Choroid plexus epithelial cell (primary cell): ENCODE data around the gene ABCC6.

ENCODE experiments used
- DNase-seq: peaks from one replicate; pipeline ENCODE4 v3.0.0-alpha.2; 2010; ENCODE audit warnings: low read depth
- H3K4me3 ChIP-seq: 2 replicates; pipeline ENCODE4 v1.5.1; 2011; ENCODE audit warnings: low read depth, mild to moderate bottlenecking, control low read depth, low read length, moderate library complexity
- CTCF ChIP-seq: conservative IDR thresholded peaks from 2 replicates; pipeline ENCODE4 v1.5.1; 2011; ENCODE audit warnings: low read depth, mild to moderate bottlenecking, control low read depth, inconsistent platforms, low read length, moderate library complexity

The ABCC6 gene

GRCh38 chr16:16120382-16121184, 102.7 kb downstream of the ABCC6 start:
- no peak overlapping the region for H3K4me3 ChIP-seq
- no peak for TF ChIP-seq CTCF
- DNase-seq = peak; percentile 29

GRCh38 chr16:16120044-16120381, 103.3 kb downstream of the ABCC6 start:
- no peak for TF ChIP-seq CTCF
- no peak for DNase-seq
- no peak overlapping the region for H3K4me3 ChIP-seq

GRCh38 chr16:16118337-16118736, 105.0 kb downstream of the ABCC6 start:
- no peak for DNase-seq
- H3K4me3 ChIP-seq = no peak overlapping the region
- no peak for TF ChIP-seq CTCF

- DNase-seq = no peak
- TF ChIP-seq CTCF = no peak
- no peak overlapping the region for H3K4me3 ChIP-seq
Observed at GRCh38 chr16:16116841-16117240, 106.5 kb downstream of the ABCC6 start.

- no peak for DNase-seq
- no peak overlapping the region for H3K4me3 ChIP-seq
- no peak for TF ChIP-seq CTCF
Observed at GRCh38 chr16:16113076-16113475, 110.2 kb downstream of the ABCC6 start.

DNA sequence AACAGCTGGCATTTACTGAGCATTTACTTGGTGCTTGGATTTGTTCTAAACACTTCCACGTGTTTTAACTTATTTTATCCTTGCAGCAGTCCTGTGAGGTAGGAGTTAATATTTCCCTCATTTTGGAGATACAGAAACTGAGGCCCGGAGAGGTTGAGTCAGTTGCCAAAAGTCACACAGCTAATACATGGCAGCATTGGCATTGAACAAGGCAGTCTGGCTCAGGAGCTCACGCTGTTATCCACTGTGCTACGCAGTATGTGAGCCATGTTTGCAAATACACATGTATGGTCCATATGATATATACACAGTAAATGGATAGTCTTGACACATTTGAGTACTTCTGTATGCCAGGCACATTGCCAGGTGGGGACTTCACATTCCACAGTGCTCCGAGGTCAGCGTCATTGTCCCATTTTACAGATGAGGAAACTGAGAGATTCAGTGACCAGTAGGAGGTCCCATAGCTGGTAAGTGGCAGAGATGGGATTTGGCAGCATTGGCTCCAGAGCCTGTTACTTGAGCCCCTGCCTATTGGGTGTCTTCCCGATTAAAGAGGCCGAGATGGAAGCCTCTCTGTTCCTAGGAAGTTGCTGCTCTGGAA, 110.7 kb downstream of the ABCC6 start:
- no peak for TF ChIP-seq CTCF
- DNase-seq = no peak
- no peak overlapping the region for H3K4me3 ChIP-seq

DNA sequence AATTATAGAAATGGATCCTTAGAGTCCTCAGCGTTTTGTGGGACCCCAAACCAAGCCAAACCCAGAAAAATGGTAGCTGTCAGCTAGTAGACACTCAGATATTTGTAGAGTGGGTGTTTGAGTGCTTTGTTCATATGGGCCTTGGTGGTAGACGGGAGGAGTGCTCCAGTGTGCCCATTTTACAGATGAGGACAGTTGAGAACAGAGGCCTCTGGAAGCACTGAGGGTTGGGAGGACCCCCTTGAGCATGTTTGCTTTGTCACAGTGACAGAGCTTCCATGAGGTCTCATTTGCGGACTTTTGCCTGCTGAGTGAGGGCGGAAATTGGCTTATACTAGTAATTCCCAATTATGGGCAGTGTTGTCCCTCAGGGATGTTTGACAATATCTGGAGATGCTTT, 111.7 kb downstream of the ABCC6 start:
- no peak for TF ChIP-seq CTCF
- no peak overlapping the region for H3K4me3 ChIP-seq
- DNase-seq = no peak
